CD4-positive, alpha-beta T cell (primary cell): ENCODE data around the gene IFI27L1. TPM values are rescaled to one million over a fixed set of nuclear protein-coding genes. Genes with fewer than 3 reads are reported as not detected.
A peak's percentile ranks its signal among the peaks of the same experiment; 100 is the strongest.

Source experiments
- ATAC-seq: fragments of 200-7000 bp; cut with Tn5 transposase; one replicate; pipeline ENCODE4 v1.10.0; 2022; ENCODE audit warnings: mild to moderate bottlenecking; ENCODE audit not compliant: poor library complexity
- CTCF ChIA-PET: fragments of 350-600 bp; sonication (Branson Sonifier 250); formaldehyde crosslinking; loops from one replicate; lab custom pipeline; 2021; ENCODE audit warnings: antibody characterized with exemption, inconsistent platforms; lab: Charles Lee
- POLR2A ChIA-PET: fragments of 350-600 bp; sonication (Branson Sonifier 250); formaldehyde crosslinking; loops from one replicate; lab custom pipeline; 2021; ENCODE audit warnings: antibody characterized with exemption, inconsistent platforms; lab: Charles Lee
- DNase-seq, 14 experiments: peaks; one replicate each; pipeline ENCODE4 v3.0.0-alpha.2; 2013 to 2020; ENCODE audit warnings: mixed read lengths in 2 of 14
- H3K27ac ChIP-seq, 2 donors: one replicate each; pipeline versions ENCODE4 v1.5.1 to v1.7.0; 2013; ENCODE audit warnings: low read length in 2 of 2, low read depth in 1 of 2, mild to moderate bottlenecking in 1 of 2
- H3K27me3 ChIP-seq, 2 experiments: 1 replicate in 1 of 2; 2 replicates in 1 of 2; pipeline versions ENCODE4 v1.6.1 to v1.7.0; 2013; ENCODE audit warnings: low read length in 2 of 2, control low read depth in 1 of 2, mild to moderate bottlenecking in 1 of 2, moderate library complexity in 1 of 2; ENCODE audit not compliant: insufficient read depth in 2 of 2, control insufficient read depth in 1 of 2
- H3K36me3 ChIP-seq: one replicate; pipeline ENCODE4 v1.6.1; 2013; ENCODE audit warnings: low read length, control low read depth; ENCODE audit not compliant: insufficient read depth
- H3K4me1 ChIP-seq: one replicate; pipeline ENCODE4 v1.6.1; 2013; ENCODE audit warnings: low read length, control low read depth; ENCODE audit not compliant: insufficient read depth
- H3K4me3 ChIP-seq: one replicate; pipeline ENCODE4 v1.5.1; 2013; ENCODE audit warnings: mild to moderate bottlenecking, low read length, moderate library complexity
- H3K9me3 ChIP-seq, 2 experiments: 1 replicate in 1 of 2; 2 replicates in 1 of 2; pipeline versions ENCODE4 v1.6.1 to v1.7.0; 2013; ENCODE audit warnings: low read length in 2 of 2, mild to moderate bottlenecking in 2 of 2, control low read depth in 1 of 2, moderate library complexity in 1 of 2; ENCODE audit not compliant: control insufficient read depth in 1 of 2, insufficient read depth in 1 of 2
- H3K27ac Mint-ChIP-seq: one replicate; pipeline ENCODE4 v1.8.0; 2020; ENCODE audit warnings: mixed read lengths
- H3K27me3 Mint-ChIP-seq: one replicate; pipeline ENCODE4 v1.8.0; 2021; ENCODE audit warnings: mixed read lengths
- H3K36me3 Mint-ChIP-seq: one replicate; pipeline ENCODE4 v1.8.0; 2021; ENCODE audit warnings: low read depth, mixed read lengths
- H3K4me1 Mint-ChIP-seq: one replicate; pipeline ENCODE4 v1.8.0; 2021; ENCODE audit warnings: low read depth, mixed read lengths
- H3K4me3 Mint-ChIP-seq: one replicate; pipeline ENCODE4 v1.8.0; 2020; ENCODE audit warnings: mild to moderate bottlenecking, mixed read lengths
- H3K9me3 Mint-ChIP-seq: one replicate; pipeline ENCODE4 v1.8.0; 2020; ENCODE audit warnings: mixed read lengths
- intact Hi-C, 2 experiments: fragments of 100-400 bp; cut with DNase I in 1 of 2; cut with micrococcal nuclease in 1 of 2; formaldehyde crosslinking; loops; one replicate each; pipeline versions ENCODE4 v1.15.1 to v1.9.0; 2023 to 2025; cut with DNase I, micrococcal nuclease
- total RNA-seq, 174 experiments: library from RNA in 2 of 174; stranded (reverse) in 2 of 174; gene quantifications; one replicate each; pipeline ENCODE4 v1.2.3 and lab custom pipeline; 2021 to 2026
- TF ChIP-seq, protein P1 (sequence below): fragments of 200-600 bp; IDR thresholded peaks from one replicate; pipeline ENCODE4 v1.8.0; 2022; ENCODE audit warnings: antibody characterized with exemption, mild to moderate bottlenecking

Gene IFI27L1
- total RNA-seq, 2 experiments from 2014 or later = 14.1 to 14.3 TPM

DNA sequence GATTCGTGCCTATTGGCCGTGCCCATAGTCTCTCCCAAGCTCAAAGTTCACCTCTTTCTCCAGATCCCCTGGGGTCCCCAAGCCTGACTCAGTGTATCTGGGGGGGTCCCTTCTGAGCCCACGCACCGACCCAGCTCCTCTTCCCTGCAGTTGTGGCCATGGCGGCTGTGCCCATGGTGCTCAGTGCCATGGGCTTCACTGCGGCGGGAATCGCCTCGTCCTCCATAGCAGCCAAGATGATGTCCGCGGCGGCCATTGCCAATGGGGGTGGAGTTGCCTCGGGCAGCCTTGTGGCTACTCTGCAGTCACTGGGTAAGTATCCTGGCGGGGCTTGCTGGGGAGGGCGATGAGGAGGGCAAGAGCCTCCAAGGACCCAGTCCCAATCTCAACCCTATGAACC is 34.5 kb downstream of the IFI27L1 start:
- Histone ChIP-seq H3K36me3 (no peaks in the 10 kb centered on the region), H3K9me3 (peaks cover 10 to 11% of the 10 kb centered on the region in 2 experiments), H3K4me3 (no peak overlapping the region), H3K27me3 (peaks cover 3 to 7% of the 10 kb centered on the region in 2 experiments), H3K4me1 (peaks cover 4% of the 10 kb centered on the region), H3K27ac (no peak overlapping the region)
- TF ChIP-seq, protein P1, sequence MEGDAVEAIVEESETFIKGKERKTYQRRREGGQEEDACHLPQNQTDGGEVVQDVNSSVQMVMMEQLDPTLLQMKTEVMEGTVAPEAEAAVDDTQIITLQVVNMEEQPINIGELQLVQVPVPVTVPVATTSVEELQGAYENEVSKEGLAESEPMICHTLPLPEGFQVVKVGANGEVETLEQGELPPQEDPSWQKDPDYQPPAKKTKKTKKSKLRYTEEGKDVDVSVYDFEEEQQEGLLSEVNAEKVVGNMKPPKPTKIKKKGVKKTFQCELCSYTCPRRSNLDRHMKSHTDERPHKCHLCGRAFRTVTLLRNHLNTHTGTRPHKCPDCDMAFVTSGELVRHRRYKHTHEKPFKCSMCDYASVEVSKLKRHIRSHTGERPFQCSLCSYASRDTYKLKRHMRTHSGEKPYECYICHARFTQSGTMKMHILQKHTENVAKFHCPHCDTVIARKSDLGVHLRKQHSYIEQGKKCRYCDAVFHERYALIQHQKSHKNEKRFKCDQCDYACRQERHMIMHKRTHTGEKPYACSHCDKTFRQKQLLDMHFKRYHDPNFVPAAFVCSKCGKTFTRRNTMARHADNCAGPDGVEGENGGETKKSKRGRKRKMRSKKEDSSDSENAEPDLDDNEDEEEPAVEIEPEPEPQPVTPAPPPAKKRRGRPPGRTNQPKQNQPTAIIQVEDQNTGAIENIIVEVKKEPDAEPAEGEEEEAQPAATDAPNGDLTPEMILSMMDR = no peak
- Mint-ChIP-seq H3K27ac (no peak overlapping the region), H3K9me3 (peaks cover 2% of the 10 kb centered on the region), H3K36me3 (peaks cover under 1% of the 10 kb centered on the region), H3K4me3 (no peak overlapping the region), H3K27me3 (peaks cover 31% of the 10 kb centered on the region), H3K4me1 (no peaks in the 10 kb centered on the region)
- DNase-seq (peak in 1 of 14 experiments; percentile 28), ATAC-seq (no peak)
- intact Hi-C loops = no loop called here
- POLR2A ChIA-PET = no interaction called here
- CTCF ChIA-PET = interaction anchor here (0.6 kb wide), 1 partner anchor 1588 kb away, joined by 3 read pairs; no protein-coding TSS in a partner anchor

DNA sequence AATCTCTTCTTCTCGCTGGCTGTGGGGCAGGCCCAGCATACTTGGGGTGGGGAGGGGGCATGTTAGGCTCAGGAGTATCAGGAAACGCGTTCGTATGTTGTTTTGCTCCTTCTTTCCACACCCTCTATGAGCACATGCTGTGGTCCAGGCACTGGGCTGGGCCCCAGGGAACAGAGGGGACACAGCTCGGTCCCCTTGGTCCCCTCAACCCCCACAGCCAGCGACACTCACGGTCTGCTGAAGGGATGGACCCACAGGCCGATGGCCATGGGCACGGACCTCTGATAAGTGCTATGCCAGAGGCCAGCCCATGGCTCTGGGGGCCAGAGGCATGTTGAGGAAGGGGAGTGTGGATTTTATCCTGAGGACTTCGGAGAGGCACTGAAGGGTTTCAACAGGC is 35.6 kb downstream of the IFI27L1 start:
- H3K27me3 ChIP-seq = peaks cover 3 to 7% of the 10 kb centered on the region in 2 experiments
- no peak overlapping the region for H3K27ac ChIP-seq
- TF ChIP-seq, protein P1 = no peak
- H3K9me3 Mint-ChIP-seq = peaks cover 9% of the 10 kb centered on the region
- DNase-seq = no peak
- H3K9me3 ChIP-seq = peaks cover 16 to 19% of the 10 kb centered on the region in 2 experiments
- H3K27me3 Mint-ChIP-seq = peaks cover 35% of the 10 kb centered on the region
- H3K4me1 ChIP-seq = peaks cover 4% of the 10 kb centered on the region
- H3K36me3 Mint-ChIP-seq = peaks cover 7% of the 10 kb centered on the region
- H3K4me3 Mint-ChIP-seq = no peak overlapping the region
- ATAC-seq = no peak
- CTCF ChIA-PET = no interaction called here
- H3K4me1 Mint-ChIP-seq = no peaks in the 10 kb centered on the region
- no peaks in the 10 kb centered on the region for H3K36me3 ChIP-seq
- no peak overlapping the region for H3K4me3 ChIP-seq
- no peak overlapping the region for H3K27ac Mint-ChIP-seq
- POLR2A ChIA-PET = no interaction called here
- intact Hi-C loops = no loop called here

DNA sequence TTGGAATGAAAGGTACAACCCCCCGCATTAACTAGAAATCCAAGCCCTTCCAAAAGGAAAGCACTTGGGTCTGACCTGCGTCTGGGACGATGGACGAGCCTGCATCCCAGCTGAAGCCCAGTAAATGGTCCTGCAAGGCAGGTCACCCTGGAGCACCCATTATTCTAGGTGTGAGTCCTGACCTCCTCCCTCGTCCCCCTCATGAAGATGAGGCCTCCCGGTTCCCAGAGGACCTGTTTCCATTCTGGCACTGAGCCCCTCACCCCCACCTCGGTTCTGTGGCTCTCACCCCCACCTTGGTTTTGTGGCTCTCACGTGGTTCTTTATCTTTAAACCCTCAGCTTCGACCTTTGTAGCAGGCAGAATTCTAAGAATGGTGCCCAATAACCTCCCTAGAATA is 36.7 kb downstream of the IFI27L1 start:
- peaks cover 3 to 7% of the 10 kb centered on the region in 2 experiments for H3K27me3 ChIP-seq
- peaks cover 9% of the 10 kb centered on the region for H3K9me3 Mint-ChIP-seq
- peaks cover 19 to 22% of the 10 kb centered on the region in 2 experiments for H3K9me3 ChIP-seq
- no peak overlapping the region for H3K4me3 Mint-ChIP-seq
- ATAC-seq = no peak
- no peaks in the 10 kb centered on the region for H3K4me1 Mint-ChIP-seq
- POLR2A ChIA-PET = no interaction called here
- peaks cover 4% of the 10 kb centered on the region for H3K4me1 ChIP-seq
- H3K36me3 ChIP-seq = no peaks in the 10 kb centered on the region
- no peak for DNase-seq
- CTCF ChIA-PET = no interaction called here
- TF ChIP-seq, protein P1 = no peak
- no peak overlapping the region for H3K27ac ChIP-seq
- no peak overlapping the region for H3K27ac Mint-ChIP-seq
- H3K36me3 Mint-ChIP-seq = peaks cover 7% of the 10 kb centered on the region
- intact Hi-C loops = no loop called here
- no peak overlapping the region for H3K4me3 ChIP-seq
- peaks cover 35% of the 10 kb centered on the region for H3K27me3 Mint-ChIP-seq
